Measurements from ENCODE around the gene IQCK. TPM values are rescaled to one million over a fixed set of nuclear protein-coding genes. Genes with fewer than 3 reads are reported as not detected.

IQCK gene
- total and polyA plus RNA-seq, 2 donors (not counting 3 experiments of a cell fraction or from before 2014, with no cell fraction given) = 17.2 to 18.1 TPM

DNA sequence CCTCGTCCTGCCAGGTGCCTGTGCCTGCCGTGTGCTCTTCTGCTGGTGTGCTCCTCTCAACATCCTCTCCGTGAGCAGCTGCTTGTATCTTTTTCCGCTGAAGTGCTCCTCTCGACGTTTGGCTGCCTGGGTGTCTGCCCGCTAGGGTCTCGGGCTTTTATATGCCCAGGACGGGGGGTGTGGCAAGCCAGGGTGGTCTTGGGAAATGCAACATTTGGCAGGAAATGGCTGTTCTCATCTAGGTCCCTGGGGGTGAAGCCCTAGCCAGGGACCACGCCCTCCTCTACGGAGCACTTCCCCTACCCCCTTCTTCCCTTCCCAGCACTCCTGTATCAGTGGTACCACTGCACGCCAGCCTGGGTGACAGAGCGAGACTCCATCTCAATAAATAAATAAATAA is 49.4 kb downstream of the IQCK start:
- no peak for DNase-seq (ENCODE audit: low read depth, low spot score)
- Histone ChIP-seq H3K9me3 (replicated peaks; ENCODE audit: control insufficient read depth, insufficient read depth, low read length) (no peaks in the 10 kb centered on the region), H3K4me1 (ENCODE audit: control insufficient read depth, extremely low read depth, insufficient read depth, low read length) (peaks cover 17% of the 10 kb centered on the region), H3K27me3 (ENCODE audit: control insufficient read depth in 2 of 2, insufficient read depth in 2 of 2, low read length in 2 of 2) (no peaks in the 10 kb centered on the region), H3K4me3 (replicated peaks in 1 of 3; ENCODE audit: insufficient read depth in 1 of 3, low read depth in 1 of 3, low read length in 3 of 3) (no peak overlapping the region), H3K9me1 (replicated peaks; ENCODE audit: control insufficient read depth, extremely low read depth, insufficient read depth, low read length) (no peaks in the 10 kb centered on the region), H3K4me2 (ENCODE audit: insufficient read depth, low read length) (no peak overlapping the region), H3K27ac (ENCODE audit: insufficient read depth, low read depth, low read length) (no peak overlapping the region), H3K9ac (replicated peaks; ENCODE audit: extremely low read depth, insufficient read depth, low read length) (no peak overlapping the region), H4K20me1 (replicated peaks; ENCODE audit: control insufficient read depth, extremely low read depth, insufficient read depth, low read length) (no peaks in the 10 kb centered on the region), H3K36me3 (ENCODE audit: control insufficient read depth in 2 of 2, extremely low read depth in 1 of 2, insufficient read depth in 2 of 2, low read length in 2 of 2) (no peaks in the 10 kb centered on the region), H3K79me2 (ENCODE audit: control insufficient read depth, insufficient read depth, low read length) (no peaks in the 10 kb centered on the region), H2AFZ (ENCODE audit: low read depth, low read length) (no peak overlapping the region)
- dilution Hi-C loops (cut with MboI; ENCODE audit: extremely low pct_ligation_motif_present, low sequenced_read_pairs) = no loop called here
- ChIA-PET POLR2A (no interaction called here), CTCF (interaction anchor here (0.9 to 2.0 kb wide), 2 partner anchors 8 to 18 kb away, joined by 3 to 5 read pairs; no protein-coding TSS in a partner anchor)
- intact Hi-C loops (cut with micrococcal nuclease) = no loop called here
- BruUV-seq (replicated peaks) = no TSS peak
- no peak for FAIRE-seq
- TF ChIP-seq EZH2 (IDR thresholded peaks at IDR 0.05; ENCODE audit: borderline replicate concordance, low read depth, low read length, severe bottlenecking) (no peak), MYC (IDR thresholded peaks at IDR 0.05; ENCODE audit: low read depth, low read length) (no peak), JUN (IDR thresholded peaks at IDR 0.05; ENCODE audit: borderline replicate concordance, insufficient read depth, insufficient read length, low read depth) (no peak), POLR2AphosphoS5 (IDR thresholded peaks at IDR 0.05; ENCODE audit: insufficient read depth, low read depth, low read length) (no peak)
- TF ChIP-seq, protein P1, sequence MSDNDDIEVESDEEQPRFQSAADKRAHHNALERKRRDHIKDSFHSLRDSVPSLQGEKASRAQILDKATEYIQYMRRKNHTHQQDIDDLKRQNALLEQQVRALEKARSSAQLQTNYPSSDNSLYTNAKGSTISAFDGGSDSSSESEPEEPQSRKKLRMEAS (IDR thresholded peaks at IDR 0.05; ENCODE audit: insufficient read depth, insufficient read length) = no peak
- TF ChIP-seq, protein P2, sequence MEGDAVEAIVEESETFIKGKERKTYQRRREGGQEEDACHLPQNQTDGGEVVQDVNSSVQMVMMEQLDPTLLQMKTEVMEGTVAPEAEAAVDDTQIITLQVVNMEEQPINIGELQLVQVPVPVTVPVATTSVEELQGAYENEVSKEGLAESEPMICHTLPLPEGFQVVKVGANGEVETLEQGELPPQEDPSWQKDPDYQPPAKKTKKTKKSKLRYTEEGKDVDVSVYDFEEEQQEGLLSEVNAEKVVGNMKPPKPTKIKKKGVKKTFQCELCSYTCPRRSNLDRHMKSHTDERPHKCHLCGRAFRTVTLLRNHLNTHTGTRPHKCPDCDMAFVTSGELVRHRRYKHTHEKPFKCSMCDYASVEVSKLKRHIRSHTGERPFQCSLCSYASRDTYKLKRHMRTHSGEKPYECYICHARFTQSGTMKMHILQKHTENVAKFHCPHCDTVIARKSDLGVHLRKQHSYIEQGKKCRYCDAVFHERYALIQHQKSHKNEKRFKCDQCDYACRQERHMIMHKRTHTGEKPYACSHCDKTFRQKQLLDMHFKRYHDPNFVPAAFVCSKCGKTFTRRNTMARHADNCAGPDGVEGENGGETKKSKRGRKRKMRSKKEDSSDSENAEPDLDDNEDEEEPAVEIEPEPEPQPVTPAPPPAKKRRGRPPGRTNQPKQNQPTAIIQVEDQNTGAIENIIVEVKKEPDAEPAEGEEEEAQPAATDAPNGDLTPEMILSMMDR (IDR thresholded peaks at IDR 0.05; ENCODE audit: extremely low read depth in 1 of 2, insufficient read depth in 1 of 2, low read depth in 1 of 2, low read length in 2 of 2) = no peak

Data from endothelial cell of umbilical vein (primary cell).